A673 (cell line): Measurements from ENCODE around the gene TBCD. TPM values are rescaled to one million over a fixed set of nuclear protein-coding genes. Genes with fewer than 3 reads are reported as not detected.

Experiments
- BruUV-seq: library from RNA; stranded (reverse); fragments of 400-500 nt; replicated peaks from 2 replicates; lab custom pipeline; 2021; lab: Mats Ljungman, UMichigan
- CTCF ChIA-PET: fragments of 300-600 bp; sonication (Branson Sonifier 250); formaldehyde crosslinking; loops from one replicate; lab custom pipeline; 2022; ENCODE audit warnings: antibody characterized with exemption; lab: Charles Lee
- POLR2A ChIA-PET: fragments of 300-600 bp; sonication (Branson Sonifier 250); formaldehyde crosslinking; loops from one replicate; lab custom pipeline; 2022; ENCODE audit warnings: antibody characterized with exemption; ENCODE audit not compliant: low non-redundant PET; lab: Charles Lee
- DNase-seq: peaks from one replicate; pipeline ENCODE4 v3.0.0-alpha.2; 2015; ENCODE audit warnings: low spot score
- H3K27ac ChIP-seq: fragments of 200-600 bp; sonication (generic); 2 replicates; pipeline ENCODE4 v1.5.1; 2016; ENCODE audit warnings: mixed run types, low read depth, mild to moderate bottlenecking, mixed read lengths, antibody characterized with exemption, low read length; ENCODE audit not compliant: poor library complexity, severe bottlenecking
- H3K27me3 ChIP-seq: fragments of 200-600 bp; sonication (generic); replicated peaks from 2 replicates; pipeline ENCODE4 v1.6.1; 2017; ENCODE audit warnings: mixed run types, low read depth, mild to moderate bottlenecking, mixed read lengths, antibody characterized with exemption, low read length; ENCODE audit not compliant: insufficient read depth, poor library complexity
- H3K36me3 ChIP-seq: fragments of 200-600 bp; sonication (generic); 2 replicates; pipeline ENCODE4 v1.6.1; 2016; ENCODE audit warnings: mixed run types, mild to moderate bottlenecking, mixed read lengths, antibody characterized with exemption, low read length; ENCODE audit not compliant: insufficient read depth, poor library complexity, severe bottlenecking
- H3K4me1 ChIP-seq: fragments of 200-600 bp; sonication (generic); 2 replicates; pipeline ENCODE4 v1.6.1; 2017; ENCODE audit warnings: mixed run types, mild to moderate bottlenecking, mixed read lengths, antibody characterized with exemption, low read length; ENCODE audit not compliant: insufficient read depth, poor library complexity, severe bottlenecking
- H3K4me3 ChIP-seq: fragments of 200-600 bp; sonication (generic); 2 replicates; pipeline ENCODE4 v1.5.1; 2016; ENCODE audit warnings: low read depth, mixed run types, mild to moderate bottlenecking, mixed read lengths, low read length; ENCODE audit not compliant: poor library complexity, severe bottlenecking
- H3K9me3 ChIP-seq: fragments of 200-600 bp; sonication (generic); 2 replicates; pipeline ENCODE4 v1.6.1; 2016; ENCODE audit warnings: mixed run types, low read depth, mild to moderate bottlenecking, mixed read lengths, antibody characterized with exemption, low read length; ENCODE audit not compliant: poor library complexity, severe bottlenecking
- CTCF ChIP-seq: fragments of 300-800, 200-600 bp; sonication (generic); conservative IDR thresholded peaks from 2 replicates; pipeline ENCODE4 v1.5.1; 2017; ENCODE audit warnings: low read depth, mild to moderate bottlenecking, antibody characterized with exemption, low read length, moderate library complexity, mixed read lengths
- EZH2 ChIP-seq: fragments of 200-600 bp; sonication (generic); IDR thresholded peaks from 2 replicates; pipeline ENCODE4 v1.6.1; 2017; ENCODE audit warnings: borderline replicate concordance, low read depth, mild to moderate bottlenecking, mixed read lengths, antibody characterized with exemption, low read length; ENCODE audit not compliant: poor library complexity, severe bottlenecking
- intact Hi-C: fragments of 100-400 bp; cut with micrococcal nuclease; formaldehyde crosslinking; loops from one replicate; pipeline ENCODE4 v1.10.0; 2022; ENCODE audit not compliant: unreplicated experiment
- total RNA-seq: library from RNA; stranded (reverse); gene quantifications from 2 replicates; pipeline ENCODE4 v1.2.3, GENCODE V29; 2021

Gene TBCD
- total RNA-seq, 1 experiment from 2014 or later = 113 TPM

GRCh38 chr17:82828875-82829487 lies 77.1 kb downstream of the TBCD start:
- BruUV-seq = no TSS peak
- ChIA-PET POLR2A (no interaction called here), CTCF (no interaction called here)
- peaks cover 17% of the 10 kb centered on the region for H3K4me1 ChIP-seq
- H3K36me3 ChIP-seq = peaks cover 2% of the 10 kb centered on the region
- H3K27me3 ChIP-seq = no peaks in the 10 kb centered on the region
- H3K27ac ChIP-seq = no peak overlapping the region
- TF ChIP-seq CTCF (no peak), EZH2 (no peak)
- no peak overlapping the region for H3K4me3 ChIP-seq
- intact Hi-C loops = no loop called here
- no peaks in the 10 kb centered on the region for H3K9me3 ChIP-seq
- DNase-seq = no peak

- no TSS peak for BruUV-seq
- peak overlapping the region; percentile 57 for H3K27ac ChIP-seq
- peaks cover 17% of the 10 kb centered on the region for H3K4me1 ChIP-seq
- no peaks in the 10 kb centered on the region for H3K27me3 ChIP-seq
- peak; percentile 90 for DNase-seq
- H3K36me3 ChIP-seq = peaks cover 2% of the 10 kb centered on the region
- intact Hi-C loops = no loop called here
- TF ChIP-seq CTCF = no peak
- TF ChIP-seq EZH2 = no peak
- ChIA-PET CTCF (no interaction called here), POLR2A (interaction anchor here (0.6 kb wide), 1 partner anchor 18 kb away, joined by 4 read pairs; no protein-coding TSS in a partner anchor)
- no peaks in the 10 kb centered on the region for H3K9me3 ChIP-seq
- no peak overlapping the region for H3K4me3 ChIP-seq
Measured at GRCh38 chr17:82830249-82830661, 78.4 kb downstream of the TBCD start.

- TF ChIP-seq CTCF (no peak), EZH2 (no peak)
- intact Hi-C loops = no loop called here
- DNase-seq = no peak
- ChIA-PET POLR2A (interaction anchor here (0.6 kb wide), 1 partner anchor 111 kb away, joined by 3 read pairs; no protein-coding TSS in a partner anchor), CTCF (no interaction called here)
- no peak overlapping the region for H3K27ac ChIP-seq
- no peaks in the 10 kb centered on the region for H3K27me3 ChIP-seq
- H3K9me3 ChIP-seq = no peaks in the 10 kb centered on the region
- H3K4me1 ChIP-seq = peaks cover 26% of the 10 kb centered on the region
- no peak overlapping the region for H3K4me3 ChIP-seq
- peaks cover 2% of the 10 kb centered on the region for H3K36me3 ChIP-seq
- no TSS peak for BruUV-seq
Measured at GRCh38 chr17:82831041-82831817, 79.4 kb downstream of the TBCD start.
